Memory B cell (primary cell): ENCODE data around the gene TPSD1.
"Not testable (repeated sequence)": the region's sequence is repeated elsewhere in the genome, so short reads cannot be mapped to it uniquely, and the experiment has no call there.

Source experiments
- ATAC-seq: fragments of 150-1000 bp; cut with Tn5 transposase; 2 replicates; pipeline ENCODE4 v1.10.0; 2021; ENCODE audit warnings: low read depth, mild to moderate bottlenecking, moderate library complexity
- DNase-seq, 2 donors: peaks; one replicate each; pipeline ENCODE4 v3.0.0; 2022; ENCODE audit warnings: low spot score in 2 of 2
- H3K27ac Mint-ChIP-seq: one replicate; pipeline ENCODE4 v1.8.0; 2022; ENCODE audit warnings: mild to moderate bottlenecking, moderate library complexity, mixed read lengths
- H3K27me3 Mint-ChIP-seq: one replicate; pipeline ENCODE4 v1.8.0; 2022; ENCODE audit warnings: mixed read lengths
- H3K36me3 Mint-ChIP-seq: one replicate; pipeline ENCODE4 v1.8.0; 2022; ENCODE audit warnings: mild to moderate bottlenecking, mixed read lengths
- H3K4me1 Mint-ChIP-seq: one replicate; pipeline ENCODE4 v1.8.0; 2022; ENCODE audit warnings: mixed read lengths
- H3K4me3 Mint-ChIP-seq: one replicate; pipeline ENCODE4 v1.8.0; 2022; ENCODE audit warnings: mild to moderate bottlenecking, moderate library complexity, mixed read lengths
- H3K9me3 Mint-ChIP-seq: one replicate; pipeline ENCODE4 v1.8.0; 2022; ENCODE audit warnings: mixed read lengths

The TPSD1 gene

GRCh38 chr16:1293921-1294656 lies 38.2 kb downstream of the TPSD1 start:
- DNase-seq: no peak
- Mint-ChIP-seq H3K4me3 (no peak overlapping the region), H3K4me1 (peaks cover 18% of the 10 kb centered on the region), H3K27ac (no peak overlapping the region), H3K27me3 (peaks cover 5% of the 10 kb centered on the region), H3K9me3 (no peaks in the 10 kb centered on the region), H3K36me3 (no peaks in the 10 kb centered on the region)
- no peak for ATAC-seq

GRCh38 chr16:1295465-1295864 lies 39.6 kb downstream of the TPSD1 start:
- ATAC-seq (no peak), DNase-seq (no peak)
- H3K36me3 Mint-ChIP-seq: no peaks in the 10 kb centered on the region
- H3K4me3 Mint-ChIP-seq: no peak overlapping the region
- H3K27ac Mint-ChIP-seq: no peak overlapping the region
- peaks cover 18% of the 10 kb centered on the region for H3K4me1 Mint-ChIP-seq
- H3K27me3 Mint-ChIP-seq: peaks cover 2% of the 10 kb centered on the region
- no peaks in the 10 kb centered on the region for H3K9me3 Mint-ChIP-seq

DNA sequence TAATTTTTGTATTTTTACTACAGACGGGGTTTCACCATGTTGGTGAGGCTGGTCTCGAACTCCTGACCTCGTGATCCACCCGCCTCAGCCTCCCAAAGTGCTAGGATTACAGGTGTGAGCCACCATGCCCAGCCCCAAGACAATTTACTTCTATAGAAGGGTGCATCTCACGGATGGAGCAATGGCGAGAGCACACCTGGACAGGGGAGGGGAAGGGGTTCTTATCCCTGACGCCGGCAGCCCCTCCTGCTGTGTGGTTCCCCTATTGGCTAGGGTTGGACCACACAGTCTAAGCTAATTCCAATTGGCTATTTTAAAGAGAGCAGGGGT lies 40.8 kb downstream of the TPSD1 start:
- Mint-ChIP-seq H3K4me3 (peak overlapping the region; percentile 68), H3K4me1 (peaks cover 22% of the 10 kb centered on the region), H3K27ac (peak overlapping the region; percentile 42)
- H3K27me3 Mint-ChIP-seq, DNase-seq, H3K9me3 Mint-ChIP-seq, H3K36me3 Mint-ChIP-seq, ATAC-seq: not testable (repeated sequence)

DNA sequence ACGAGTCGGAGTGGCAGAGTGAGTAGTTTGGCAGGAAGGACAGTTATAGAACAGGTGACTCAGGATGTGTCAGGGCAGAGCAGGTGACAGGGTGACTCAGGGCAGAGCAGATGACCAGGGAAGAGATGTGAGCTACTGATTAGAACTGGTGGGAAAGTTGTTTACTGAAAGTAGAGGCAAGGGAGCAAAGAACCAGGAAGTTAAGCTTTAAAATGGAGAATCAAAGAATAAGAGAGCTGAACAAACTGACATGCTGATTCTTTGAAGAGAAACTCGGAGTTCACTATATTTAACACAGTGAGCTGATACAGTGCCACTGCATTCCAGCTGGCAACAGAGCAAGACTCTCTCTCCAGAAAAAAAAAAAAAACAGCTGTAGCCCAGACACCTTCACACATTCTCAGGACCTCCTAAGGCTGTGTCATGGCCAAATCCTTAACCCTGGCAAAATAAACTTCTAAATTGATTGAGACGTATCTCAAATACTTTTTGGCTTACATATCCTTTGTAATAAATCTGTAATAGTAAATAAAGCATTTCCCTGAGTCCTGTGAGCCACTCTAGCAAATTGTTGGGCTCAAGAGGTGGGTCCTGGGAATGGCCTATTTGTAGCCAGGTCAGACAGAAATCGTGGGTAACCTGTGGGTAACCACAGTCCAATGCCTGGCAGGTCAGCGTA lies 41.3 kb downstream of the TPSD1 start:
- ATAC-seq (peak; percentile 33), DNase-seq (no peak)
- H3K36me3 Mint-ChIP-seq: no peaks in the 10 kb centered on the region
- H3K27ac Mint-ChIP-seq: peak overlapping the region; percentile 42
- H3K4me3 Mint-ChIP-seq: peak overlapping the region; percentile 68
- peaks cover 24% of the 10 kb centered on the region for H3K4me1 Mint-ChIP-seq
- no peaks in the 10 kb centered on the region for H3K9me3 Mint-ChIP-seq
- H3K27me3 Mint-ChIP-seq: no peaks in the 10 kb centered on the region

DNA sequence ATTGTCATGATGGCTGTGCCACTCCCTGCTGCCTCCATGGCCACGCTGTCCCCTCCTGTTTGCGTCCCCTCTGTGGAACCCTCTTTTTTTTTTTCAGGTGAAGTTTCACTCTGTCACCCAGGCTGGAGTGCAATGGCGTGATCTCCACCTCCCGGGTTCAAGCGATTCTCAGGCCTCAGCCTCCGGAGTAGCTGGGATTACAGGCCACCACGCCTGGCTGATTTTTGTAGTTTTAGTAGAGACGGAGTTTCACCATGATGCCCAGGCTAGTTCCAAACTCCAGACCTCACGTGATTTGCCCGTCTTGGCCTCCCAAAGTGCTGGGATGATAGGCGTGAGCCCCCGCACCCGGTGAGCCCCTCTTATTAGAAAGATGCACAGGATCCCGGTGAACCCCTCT lies 42.5 kb downstream of the TPSD1 start:
- peaks cover 26% of the 10 kb centered on the region for H3K4me1 Mint-ChIP-seq
- H3K27ac Mint-ChIP-seq: no peak overlapping the region
- no peak for ATAC-seq
- no peaks in the 10 kb centered on the region for H3K27me3 Mint-ChIP-seq
- H3K36me3 Mint-ChIP-seq: no peaks in the 10 kb centered on the region
- DNase-seq: no peak
- no peak overlapping the region for H3K4me3 Mint-ChIP-seq
- H3K9me3 Mint-ChIP-seq: no peaks in the 10 kb centered on the region

GRCh38 chr16:1299012-1299867 lies 43.4 kb downstream of the TPSD1 start:
- DNase-seq: no peak
- Mint-ChIP-seq H3K27me3 (no peaks in the 10 kb centered on the region), H3K4me3 (no peak overlapping the region)

DNA sequence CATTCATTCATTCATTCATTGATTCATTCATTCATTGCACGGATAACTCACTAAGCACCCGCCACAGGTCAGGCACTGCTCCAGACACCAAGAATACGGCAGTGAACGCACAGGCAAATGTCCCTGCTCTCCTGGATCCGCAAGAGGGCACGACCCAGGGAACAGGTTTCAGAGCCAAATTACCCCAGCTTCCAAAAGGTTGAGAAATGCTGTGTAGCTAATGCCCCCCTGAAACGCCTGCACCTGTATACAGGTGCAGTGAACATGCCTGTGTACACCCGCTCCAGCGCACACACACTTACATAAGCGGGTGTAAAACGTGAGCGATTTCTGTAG lies 44.0 kb downstream of the TPSD1 start:
- no peak for DNase-seq
- Mint-ChIP-seq H3K4me3 (no peak overlapping the region), H3K9me3 (no peaks in the 10 kb centered on the region), H3K36me3 (peaks cover 2% of the 10 kb centered on the region), H3K4me1 (peaks cover 29% of the 10 kb centered on the region), H3K27me3 (no peaks in the 10 kb centered on the region), H3K27ac (no peak overlapping the region)
- no peak for ATAC-seq

More at GRCh38 chr16:1299012-1299867, 43.4 kb downstream of the TPSD1 start:
- no peak overlapping the region for H3K27ac Mint-ChIP-seq
- H3K9me3 Mint-ChIP-seq: no peaks in the 10 kb centered on the region
- peaks cover under 1% of the 10 kb centered on the region for H3K36me3 Mint-ChIP-seq
- H3K4me1 Mint-ChIP-seq: peaks cover 30% of the 10 kb centered on the region
- no peak for ATAC-seq

DNA sequence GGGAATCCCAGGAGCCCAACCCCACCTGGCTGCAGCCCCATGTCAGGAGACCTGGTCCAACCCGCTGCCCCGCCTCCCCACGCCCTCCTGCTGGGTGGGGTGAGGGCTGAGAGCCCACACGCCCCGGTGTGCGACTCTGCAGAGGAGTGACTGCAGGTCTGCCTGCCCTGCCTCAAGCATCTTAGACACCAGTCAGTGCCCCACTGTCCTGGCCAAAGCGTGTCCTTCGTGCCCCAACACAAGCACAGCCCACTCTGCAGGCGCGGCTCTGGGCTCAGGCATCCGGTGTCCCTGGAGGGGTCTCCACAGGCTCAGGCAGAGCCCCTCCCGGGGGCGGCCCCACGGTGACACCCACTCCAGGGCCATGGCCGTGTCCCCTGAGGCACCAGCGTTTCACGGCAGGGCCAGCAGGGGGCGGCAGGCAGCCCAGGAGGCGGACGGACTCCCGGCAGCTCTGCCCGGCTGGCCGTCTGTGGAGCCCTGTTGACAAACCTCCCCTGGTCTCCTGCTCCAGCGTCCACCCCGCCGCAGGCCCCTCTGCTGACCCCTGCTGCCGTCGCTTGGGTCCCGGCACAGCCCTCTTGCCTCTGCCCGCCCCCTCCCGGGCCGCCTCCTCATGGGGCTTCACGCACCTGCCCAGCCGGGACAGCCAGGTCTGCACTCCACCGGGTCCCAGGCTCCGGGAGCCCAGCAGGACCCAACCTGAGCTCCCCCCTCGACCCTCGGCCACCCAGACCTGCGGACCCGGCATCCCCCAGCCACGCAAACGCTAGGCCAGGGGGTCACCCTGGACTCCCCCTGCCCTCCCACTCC lies 45.0 kb downstream of the TPSD1 start:
- peak; percentile 77 to 90 for DNase-seq
- Mint-ChIP-seq H3K4me1 (peaks cover 26% of the 10 kb centered on the region), H3K4me3 (peak overlapping the region; percentile 69), H3K36me3 (peaks cover 2% of the 10 kb centered on the region), H3K27ac (no peak overlapping the region), H3K9me3 (no peaks in the 10 kb centered on the region), H3K27me3 (no peaks in the 10 kb centered on the region)
- ATAC-seq: peak; percentile 34

DNA sequence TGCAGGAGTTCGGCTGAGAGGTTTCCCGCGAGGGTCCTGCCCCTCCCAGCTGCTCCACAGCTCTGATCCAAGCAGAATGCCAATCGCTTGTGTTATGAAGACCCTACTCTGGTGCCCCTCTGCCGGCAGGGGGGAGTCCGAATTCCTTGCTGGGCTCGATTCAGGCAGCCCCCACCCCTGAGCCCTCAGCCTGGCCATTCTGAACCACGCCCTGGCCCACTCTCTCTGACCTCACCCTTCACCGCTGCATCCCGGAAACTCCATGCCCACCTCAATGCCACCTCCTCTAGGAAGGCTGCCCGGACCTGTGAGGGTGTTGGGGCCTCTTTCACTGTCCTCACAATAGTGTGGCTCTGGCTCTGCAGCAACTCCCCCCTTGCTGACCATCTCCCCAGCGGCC lies 45.7 kb downstream of the TPSD1 start:
- DNase-seq (no peak), ATAC-seq (no peak)
- Mint-ChIP-seq H3K36me3 (peaks cover 2% of the 10 kb centered on the region), H3K4me1 (peaks cover 31% of the 10 kb centered on the region), H3K9me3 (no peaks in the 10 kb centered on the region), H3K27me3 (no peaks in the 10 kb centered on the region), H3K4me3 (peak overlapping the region; percentile 69), H3K27ac (peak overlapping the region; percentile 61)

GRCh38 chr16:1305823-1306222 lies 50.0 kb downstream of the TPSD1 start:
- Mint-ChIP-seq H3K36me3 (peaks cover 4% of the 10 kb centered on the region), H3K9me3 (no peaks in the 10 kb centered on the region), H3K4me3 (peak overlapping the region; percentile 78), H3K27me3 (no peaks in the 10 kb centered on the region), H3K27ac (peak overlapping the region; percentile 100), H3K4me1 (peaks cover 44% of the 10 kb centered on the region)
- no peak for DNase-seq
- ATAC-seq: no peak

DNA sequence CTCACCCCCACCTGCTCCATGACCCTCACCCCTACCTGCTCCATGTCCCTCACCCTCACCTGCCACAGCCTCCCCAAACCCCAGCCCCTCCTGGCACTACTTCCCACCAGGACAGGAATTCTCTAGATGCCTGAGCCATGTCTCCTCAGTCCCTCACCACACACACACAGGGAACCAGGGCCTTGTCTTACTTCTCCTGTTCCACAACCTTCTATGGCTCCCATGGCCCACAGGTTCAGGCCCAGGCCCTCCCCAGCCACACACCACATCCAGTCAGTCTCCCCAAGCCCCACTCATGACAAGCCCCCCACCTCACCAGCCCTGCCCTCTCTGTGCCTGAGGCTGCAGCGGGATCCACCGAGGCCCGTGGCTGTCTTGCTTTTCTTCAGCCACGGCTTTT lies 50.5 kb downstream of the TPSD1 start:
- peak overlapping the region; percentile 78 for H3K4me3 Mint-ChIP-seq
- H3K4me1 Mint-ChIP-seq: peaks cover 44% of the 10 kb centered on the region
- ATAC-seq: no peak
- DNase-seq: no peak
- no peaks in the 10 kb centered on the region for H3K9me3 Mint-ChIP-seq
- no peaks in the 10 kb centered on the region for H3K27me3 Mint-ChIP-seq
- H3K27ac Mint-ChIP-seq: peak overlapping the region; percentile 100
- peaks cover 4% of the 10 kb centered on the region for H3K36me3 Mint-ChIP-seq

DNA sequence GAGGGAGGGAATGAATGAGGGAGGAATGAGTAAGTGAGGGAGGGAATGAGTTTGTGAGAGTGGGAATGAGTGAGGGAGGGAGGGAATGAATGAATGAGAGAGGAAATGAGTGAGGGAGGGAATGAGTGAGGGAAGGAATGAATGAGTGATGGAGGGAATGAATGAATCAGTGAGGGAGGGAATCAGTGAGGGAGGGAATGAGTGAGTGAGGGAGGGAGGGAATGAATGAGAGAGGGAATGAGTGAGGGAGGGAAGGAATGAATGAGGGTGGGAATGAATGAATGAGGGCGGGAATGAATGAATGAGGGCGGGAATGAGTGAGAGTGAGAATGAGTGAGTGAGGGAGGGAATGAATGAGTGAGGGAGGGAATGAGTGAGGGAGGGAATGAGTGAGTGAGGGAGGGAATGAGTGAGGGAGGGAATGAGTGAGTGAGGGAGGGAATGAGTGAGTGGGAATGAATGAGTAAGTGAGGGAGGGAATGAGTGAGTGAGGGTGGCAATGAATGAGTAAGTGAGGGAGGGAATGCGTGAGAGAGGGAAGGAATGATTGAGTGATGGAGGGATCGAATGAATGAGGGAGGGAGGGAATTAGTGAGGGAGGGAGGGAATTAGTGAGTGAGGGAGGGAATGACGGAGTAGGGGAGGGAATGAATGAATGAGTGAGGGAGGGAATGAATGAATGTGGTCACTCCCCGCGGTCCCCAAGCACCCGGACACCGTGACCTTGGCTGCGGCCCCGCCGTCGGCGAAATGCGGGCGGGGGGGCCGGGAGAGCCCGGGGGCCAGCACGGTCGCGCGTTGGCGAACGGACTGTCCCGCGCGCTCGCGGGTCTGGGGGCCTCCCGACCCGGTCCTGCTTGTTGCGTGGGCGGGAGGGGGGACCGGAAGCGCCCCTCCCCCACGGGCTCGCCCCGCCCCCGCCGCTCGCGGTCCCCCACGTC lies 52.4 kb downstream of the TPSD1 start:
- H3K9me3 Mint-ChIP-seq: no peaks in the 10 kb centered on the region
- peaks cover 45% of the 10 kb centered on the region for H3K4me1 Mint-ChIP-seq
- peaks cover 6% of the 10 kb centered on the region for H3K36me3 Mint-ChIP-seq
- peak overlapping the region; percentile 100 for H3K27ac Mint-ChIP-seq
- no peaks in the 10 kb centered on the region for H3K27me3 Mint-ChIP-seq
- H3K4me3 Mint-ChIP-seq: peak overlapping the region; percentile 96
- DNase-seq (no peak), ATAC-seq (peak; percentile 11)
